SK-N-SH (cell line): ENCODE results near the gene BTF3L4. TPM values are rescaled to one million over a fixed set of nuclear protein-coding genes. Genes with fewer than 3 reads are reported as not detected.

Source experiments
- CTCF ChIA-PET: fragments of 300-600, 350-600 bp; formaldehyde crosslinking; extraction: SDS; loops from one replicate; lab custom pipeline; 2021; lab: Yijun Ruan, JAX
- POLR2A ChIA-PET: fragments of 350-600 bp; sonication (Branson Sonifier 250); formaldehyde crosslinking; extraction: SDS; loops from one replicate; lab custom pipeline; 2020; ENCODE audit warnings: antibody characterized with exemption, inconsistent platforms; lab: Yijun Ruan, JAX
- DNase-seq: peaks from one replicate; pipeline ENCODE4 v3.0.0; 2012
- H2AFZ ChIP-seq: fragments of 200-600 bp; sonication (generic); 2 replicates; pipeline ENCODE4 v1.8.1; 2016; ENCODE audit warnings: antibody characterized with exemption, mild to moderate bottlenecking, low read depth
- H3F3A ChIP-seq: fragments of 200-600 bp; sonication (generic); replicated peaks from 2 replicates; pipeline ENCODE3; 2016; ENCODE audit warnings: antibody characterized with exemption, mild to moderate bottlenecking; ENCODE audit not compliant: insufficient read depth
- H3K27ac ChIP-seq, 2 experiments: fragments of 200-500 bp in 1 of 2; fragments of 200-600 bp in 1 of 2; sonication (Bioruptor generic) in 1 of 2; sonication (generic), shearing (Covaris generic) in 1 of 2; 2 replicates each; pipeline versions ENCODE4 v1.5.1 to v1.6.1; 2014 to 2016; ENCODE audit warnings: low read depth in 2 of 2, inconsistent platforms in 1 of 2, low read length in 1 of 2, mild to moderate bottlenecking in 1 of 2, mixed read lengths in 1 of 2
- H3K27me3 ChIP-seq: fragments of 200-600 bp; sonication (generic), shearing (Covaris generic); 2 replicates; pipeline ENCODE4 v1.6.1; 2016; ENCODE audit warnings: mixed run types; ENCODE audit not compliant: insufficient read depth
- H3K36me3 ChIP-seq, 2 experiments: fragments of 200-500 bp in 1 of 2; fragments of 200-600 bp in 1 of 2; sonication (Bioruptor generic) in 1 of 2; sonication (generic) in 1 of 2; replicated peaks in 1 of 2; 2 replicates each; pipeline versions ENCODE3 to v1.5.1; 2014 to 2016; ENCODE audit warnings: low read length in 1 of 2, mild to moderate bottlenecking in 1 of 2; ENCODE audit not compliant: insufficient read depth in 2 of 2, control insufficient read depth in 1 of 2
- H3K4me1 ChIP-seq, 2 experiments: fragments of 200-500 bp in 1 of 2; fragments of 200-600 bp in 1 of 2; sonication (Bioruptor generic) in 1 of 2; sonication (generic), shearing (Covaris generic) in 1 of 2; 2 replicates each; pipeline versions ENCODE4 v1.5.1 to v1.6.1; 2014 to 2016; ENCODE audit warnings: low read depth in 1 of 2, low read length in 1 of 2, mixed run types in 1 of 2; ENCODE audit not compliant: insufficient read depth in 2 of 2, control insufficient read depth in 1 of 2
- H3K4me2 ChIP-seq: fragments of 200-600 bp; sonication (generic), shearing (Covaris generic); 2 replicates; pipeline ENCODE4 v1.6.1; 2017; ENCODE audit warnings: mixed run types
- H3K4me3 ChIP-seq, 2 experiments: fragments of 200-500 bp in 1 of 2; fragments of 200-600 bp in 1 of 2; sonication (Bioruptor generic) in 1 of 2; sonication (generic), shearing (Covaris generic) in 1 of 2; 2 replicates each; pipeline versions ENCODE4 v1.5.1 to v1.8.1; 2014 to 2016; ENCODE audit warnings: low read depth in 2 of 2, inconsistent platforms in 1 of 2, low read length in 1 of 2, mild to moderate bottlenecking in 1 of 2, mixed read lengths in 1 of 2, moderate library complexity in 1 of 2
- H3K79me2 ChIP-seq: fragments of 200-600 bp; sonication (generic); 2 replicates; pipeline ENCODE4 v1.8.1; 2017; ENCODE audit warnings: mild to moderate bottlenecking; ENCODE audit not compliant: insufficient read depth
- H3K9ac ChIP-seq: fragments of 200-600 bp; sonication (generic); 2 replicates; pipeline ENCODE4 v1.6.1; 2017; ENCODE audit warnings: mixed run types
- H3K9me2 ChIP-seq: fragments of 200-600 bp; sonication (generic); 2 replicates; pipeline ENCODE4 v1.6.1; 2017; ENCODE audit warnings: mixed run types
- H3K9me3 ChIP-seq: fragments of 200-600 bp; sonication (generic); 2 replicates; pipeline ENCODE4 v1.6.1; 2017; ENCODE audit warnings: mixed run types, mild to moderate bottlenecking, moderate library complexity
- H4K20me1 ChIP-seq: fragments of 200-600 bp; sonication (generic); 2 replicates; pipeline ENCODE4 v1.6.1; 2017; ENCODE audit warnings: mild to moderate bottlenecking, mixed run types; ENCODE audit not compliant: insufficient read depth
- CHD2 ChIP-seq: fragments of 150-350 bp; IDR thresholded peaks from 2 replicates; pipeline ENCODE4 v1.6.1; 2018; ENCODE audit warnings: low read length; ENCODE audit not compliant: partially characterized antibody
- EZH2phosphoT487 ChIP-seq: fragments of 200-600 bp; sonication (generic); IDR thresholded peaks from 2 replicates; pipeline ENCODE4 v1.6.1; 2017; ENCODE audit warnings: low read depth, mixed run types, mild to moderate bottlenecking, antibody characterized with exemption, moderate library complexity, borderline replicate concordance
- GABPA ChIP-seq: IDR thresholded peaks from 2 replicates; pipeline ENCODE4 v1.4.0; 2012; ENCODE audit warnings: low read depth, mild to moderate bottlenecking
- MXI1 ChIP-seq: IDR thresholded peaks from 2 replicates; pipeline ENCODE4 v1.6.1; 2012; ENCODE audit warnings: mild to moderate bottlenecking, low read depth, low read length, improper control_type of control experiment
- NFIC ChIP-seq: IDR thresholded peaks from 2 replicates; pipeline ENCODE4 v1.4.0; 2012; ENCODE audit warnings: borderline replicate concordance
- NRF1 ChIP-seq: IDR thresholded peaks from 2 replicates; pipeline ENCODE4 v1.6.1; 2012; ENCODE audit warnings: low read depth, mild to moderate bottlenecking, low read length
- RAD21 ChIP-seq: IDR thresholded peaks from 2 replicates; pipeline ENCODE4 v1.6.1; 2012; ENCODE audit warnings: mild to moderate bottlenecking, low read length
- RCOR1 ChIP-seq: fragments of 150-350 bp; IDR thresholded peaks from 2 replicates; pipeline ENCODE4 v1.6.1; 2017; ENCODE audit warnings: antibody characterized with exemption, low read length
- SMC3 ChIP-seq: IDR thresholded peaks from 2 replicates; pipeline ENCODE4 v1.6.1; 2012; ENCODE audit warnings: low read depth, low read length, improper control_type of control experiment
- TAF1 ChIP-seq: IDR thresholded peaks from 2 replicates; pipeline ENCODE4 v1.6.1; 2012; ENCODE audit warnings: low read depth, mild to moderate bottlenecking, low read length, moderate library complexity, borderline replicate concordance
- USF1 ChIP-seq: IDR thresholded peaks from 2 replicates; pipeline ENCODE4 v1.4.0; 2012; ENCODE audit warnings: low read depth, borderline replicate concordance
- YY1 ChIP-seq: IDR thresholded peaks from 2 replicates; pipeline ENCODE4 v1.4.0; 2012; ENCODE audit warnings: low read depth, mild to moderate bottlenecking
- WGBS: methylation state at CpG from one replicate; pipeline ENCODE4 v1.1.6; 2017; ENCODE audit warnings: low lambda C conversion rate; 5-methylcytosine and 5-hydroxymethylcytosine counted together
- polyA plus RNA-seq, 3 experiments: library from polyadenylated mRNA; depleted of rRNA; stranded (reverse); fragments of >200 nt; gene quantifications; 2 replicates each; pipeline ENCODE4 v1.2.3, GENCODE V29; 2012
- TF ChIP-seq, protein P1 (sequence below): fragments of 150-350 bp; IDR thresholded peaks from 2 replicates; pipeline ENCODE4 v1.6.1; 2016; ENCODE audit warnings: mild to moderate bottlenecking, low read depth, low read length
- TF ChIP-seq, protein P2 (sequence below): IDR thresholded peaks from 2 replicates; pipeline ENCODE4; 2012

Gene BTF3L4
- polyA plus RNA-seq, 1 of the 3 experiments (the other 2 are of a cell fraction), result 26.1 TPM

DNA sequence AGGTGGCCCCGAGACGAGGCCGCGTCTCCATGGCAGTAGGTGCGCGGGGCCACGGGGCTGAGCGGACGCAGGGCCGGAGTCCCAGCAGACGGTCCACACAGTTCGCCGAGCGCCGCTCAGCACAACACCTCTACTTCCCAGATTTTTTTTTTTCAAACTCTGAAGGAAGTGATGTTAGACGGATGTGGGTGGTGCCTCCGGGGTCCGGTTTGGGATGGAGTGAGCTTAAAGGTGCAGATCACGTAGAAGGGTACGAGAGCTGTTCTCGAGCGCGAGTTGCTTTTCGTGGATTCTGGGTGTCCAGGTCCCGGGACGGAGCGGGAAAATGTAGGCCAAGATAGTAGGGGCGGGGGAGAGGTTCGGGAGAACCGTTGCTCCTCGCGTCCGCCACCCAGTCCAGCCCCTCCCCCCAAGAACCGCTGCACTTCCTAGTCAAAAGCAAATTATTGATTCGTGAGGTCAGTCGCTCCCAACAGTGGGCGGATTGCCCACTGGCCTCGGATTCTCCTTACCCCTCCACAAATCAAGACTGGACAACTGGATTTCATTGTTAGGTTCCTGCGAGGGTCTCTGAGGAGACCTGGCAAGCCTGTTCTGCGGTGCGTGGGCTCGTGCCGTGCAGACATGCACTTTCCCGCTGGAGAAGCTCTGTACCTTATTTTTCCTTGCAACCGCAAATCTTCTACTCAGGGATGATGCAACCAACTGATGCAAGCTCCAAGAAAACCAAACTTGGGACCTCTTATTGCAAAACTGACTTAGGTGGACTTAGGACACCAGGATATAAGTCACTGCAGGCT, 829 bp upstream of the BTF3L4 start, which contains the start of gene TXNDC12 (continued):
- no peak for TF ChIP-seq NRF1
- TF ChIP-seq RAD21, result no peak
- no peak for TF ChIP-seq USF1
- peak; percentile 87 for TF ChIP-seq GABPA
- TF ChIP-seq SMC3, result no peak
- TF ChIP-seq, protein P1, sequence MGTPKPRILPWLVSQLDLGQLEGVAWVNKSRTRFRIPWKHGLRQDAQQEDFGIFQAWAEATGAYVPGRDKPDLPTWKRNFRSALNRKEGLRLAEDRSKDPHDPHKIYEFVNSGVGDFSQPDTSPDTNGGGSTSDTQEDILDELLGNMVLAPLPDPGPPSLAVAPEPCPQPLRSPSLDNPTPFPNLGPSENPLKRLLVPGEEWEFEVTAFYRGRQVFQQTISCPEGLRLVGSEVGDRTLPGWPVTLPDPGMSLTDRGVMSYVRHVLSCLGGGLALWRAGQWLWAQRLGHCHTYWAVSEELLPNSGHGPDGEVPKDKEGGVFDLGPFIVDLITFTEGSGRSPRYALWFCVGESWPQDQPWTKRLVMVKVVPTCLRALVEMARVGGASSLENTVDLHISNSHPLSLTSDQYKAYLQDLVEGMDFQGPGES, result no peak
- TF ChIP-seq CHD2, result peak; percentile 72

- WGBS, result 0% methylated on average over 12 of the region's 12 CpGs
- POLR2A ChIA-PET, result interaction anchor here (0.9 to 1.4 kb wide), 6 partner anchors 14 to 349 kb away, joined by 3 to 15 read pairs (median 4); partner anchors contain the start of genes KTI12 and PRPF38A
Measured at GRCh38 chr1:52055866-52056162, 281 bp upstream of the BTF3L4 start.

More at GRCh38 chr1:52055866-52056162, 281 bp upstream of the BTF3L4 start:
- no peaks in the 10 kb centered on the region for H3K9me2 ChIP-seq
- no peaks in the 10 kb centered on the region for H3K27me3 ChIP-seq
- peak overlapping the region; percentile 92 for H3K4me2 ChIP-seq
- CTCF ChIA-PET, result interaction anchor here (1.1 to 2.4 kb wide), 2 partner anchors 16 to 22 kb away, joined by 3 to 9 read pairs; partner anchors contain the start of gene KTI12
- peaks cover 8% of the 10 kb centered on the region for H3F3A ChIP-seq
- H3K27ac ChIP-seq, result peak overlapping the region; percentile 87 to 98
- H3K79me2 ChIP-seq, result peaks cover 84% of the 10 kb centered on the region
- peaks cover 24 to 37% of the 10 kb centered on the region in 2 experiments for H3K36me3 ChIP-seq
- H4K20me1 ChIP-seq, result peaks cover 9% of the 10 kb centered on the region; the same call in 1 of the 2 replicates
- no peak; the same call in 1 of the 2 replicates for TF ChIP-seq TAF1
- no peak for TF ChIP-seq MXI1
- no peak for TF ChIP-seq YY1
- TF ChIP-seq, protein P2, sequence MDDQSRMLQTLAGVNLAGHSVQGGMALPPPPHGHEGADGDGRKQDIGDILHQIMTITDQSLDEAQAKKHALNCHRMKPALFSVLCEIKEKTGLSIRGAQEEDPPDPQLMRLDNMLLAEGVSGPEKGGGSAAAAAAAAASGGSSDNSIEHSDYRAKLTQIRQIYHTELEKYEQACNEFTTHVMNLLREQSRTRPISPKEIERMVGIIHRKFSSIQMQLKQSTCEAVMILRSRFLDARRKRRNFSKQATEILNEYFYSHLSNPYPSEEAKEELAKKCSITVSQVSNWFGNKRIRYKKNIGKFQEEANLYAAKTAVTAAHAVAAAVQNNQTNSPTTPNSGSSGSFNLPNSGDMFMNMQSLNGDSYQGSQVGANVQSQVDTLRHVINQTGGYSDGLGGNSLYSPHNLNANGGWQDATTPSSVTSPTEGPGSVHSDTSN, result no peak
- TF ChIP-seq RCOR1, result no peak
- no peak for TF ChIP-seq EZH2phosphoT487
- TF ChIP-seq NFIC, result no peak
- H3K9me3 ChIP-seq, result no peaks in the 10 kb centered on the region
- peak overlapping the region; percentile 91 to 98 for H3K4me3 ChIP-seq
- no peak for DNase-seq
- H2AFZ ChIP-seq, result peak overlapping the region; percentile 83
- H3K4me1 ChIP-seq, result peaks cover 13 to 21% of the 10 kb centered on the region in 2 experiments
- peak overlapping the region; percentile 87 for H3K9ac ChIP-seq
